Measurements from ENCODE around the gene MAFG. TPM values are rescaled to one million over a fixed set of nuclear protein-coding genes. Genes with fewer than 3 reads are reported as not detected.
A peak's percentile ranks its signal among the peaks of the same experiment; 100 is the strongest.

Gene MAFG
- total and polyA plus RNA-seq, 5 donors = 16.6 to 28.9 (median 25.9) TPM

DNA sequence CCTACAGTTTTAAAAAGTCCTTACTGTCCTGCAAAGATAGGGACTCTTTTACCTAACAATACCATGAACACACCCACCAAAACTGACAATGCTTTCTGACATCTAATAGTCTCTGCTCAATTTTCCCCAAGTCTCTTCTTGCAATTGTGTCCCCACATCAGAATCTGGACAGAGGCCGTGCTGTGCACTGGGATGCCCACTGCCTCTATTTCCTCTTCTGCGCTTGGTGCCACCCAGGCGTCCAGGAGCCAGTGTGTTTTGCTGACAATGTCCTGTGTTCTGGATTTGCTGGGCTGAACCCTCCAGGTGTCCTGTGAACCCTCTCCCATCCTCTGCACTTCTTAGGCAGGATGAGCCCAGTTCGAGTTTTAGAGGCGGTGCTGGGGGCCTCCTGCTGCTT lies 50.0 kb downstream of the MAFG start:
- ATAC-seq (no peak), DNase-seq (no peak)
- WGBS = 95% methylated on average over 5 of the region's 5 CpGs

DNA sequence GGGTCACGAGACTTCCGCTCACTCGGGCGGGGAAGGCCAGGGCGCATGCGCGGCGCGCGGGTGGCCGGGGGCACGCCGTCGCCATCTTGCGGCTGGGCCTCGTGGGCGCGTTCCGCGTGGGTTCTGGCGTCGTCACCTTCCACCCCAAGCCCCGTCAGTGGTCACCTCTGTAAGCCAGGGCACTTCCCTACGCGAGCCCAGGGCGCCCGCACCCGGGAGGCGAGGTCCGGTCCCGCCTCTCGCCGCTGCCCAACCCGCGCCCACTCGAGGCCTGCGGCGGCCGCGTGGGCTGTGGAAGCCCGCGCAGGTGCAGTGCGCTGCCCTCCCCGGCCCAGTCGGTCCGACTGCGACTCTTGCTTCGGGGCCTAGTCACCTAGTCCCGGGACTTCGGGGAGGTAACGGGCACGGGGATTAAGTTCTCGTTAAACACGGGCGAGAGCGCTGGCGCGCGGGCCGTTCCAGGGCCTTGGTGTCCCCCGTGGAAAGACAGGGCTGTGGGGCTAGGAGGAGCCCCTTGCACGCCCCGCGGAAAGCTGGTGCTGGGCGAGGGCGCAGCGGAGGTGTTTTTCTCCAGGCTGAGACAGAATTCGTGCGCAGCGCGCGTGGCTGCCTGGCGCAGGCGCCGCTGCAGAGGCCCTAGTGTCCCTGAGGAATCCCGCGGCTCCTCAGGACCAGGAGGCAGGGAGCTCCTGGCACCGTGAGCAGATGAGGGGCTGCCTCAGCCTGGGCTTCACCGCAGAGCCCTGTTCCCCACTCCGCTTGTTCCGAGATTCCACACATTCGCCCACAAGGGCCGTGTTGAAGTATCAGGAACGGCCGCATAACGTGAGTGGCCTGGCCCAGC lies 55.9 kb downstream of the MAFG start:
- Histone ChIP-seq H3K9me3 (ENCODE audit: control insufficient read depth, low read length) (no peaks in the 10 kb centered on the region), H3K4me3 (ENCODE audit: low read length) (peak overlapping the region; percentile 97), H3K4me1 (ENCODE audit: control insufficient read depth, insufficient read depth, low read length) (no peaks in the 10 kb centered on the region), H3K27ac (ENCODE audit: low read length) (peak overlapping the region; percentile 84), H3K27me3 (ENCODE audit: control insufficient read depth, insufficient read depth) (no peaks in the 10 kb centered on the region)
- intact Hi-C loops (cut with DNase I) = no loop called here
- peak; percentile 97 to 99 (median 99) for DNase-seq
- WGBS = under 1% methylated on average over 86 of the region's 86 CpGs
- peak; percentile 37 to 43 for ATAC-seq

More for the DNA sequence above, 50.0 kb downstream of the MAFG start:
- Histone ChIP-seq H3K27me3 (ENCODE audit: control insufficient read depth, insufficient read depth) (no peaks in the 10 kb centered on the region), H3K27ac (ENCODE audit: low read length) (no peak overlapping the region), H3K9me3 (ENCODE audit: control insufficient read depth, low read length) (no peaks in the 10 kb centered on the region), H3K4me3 (ENCODE audit: low read length) (no peak overlapping the region), H3K4me1 (ENCODE audit: control insufficient read depth, insufficient read depth, low read length) (no peaks in the 10 kb centered on the region)
- intact Hi-C loops (cut with DNase I) = no loop called here

DNA sequence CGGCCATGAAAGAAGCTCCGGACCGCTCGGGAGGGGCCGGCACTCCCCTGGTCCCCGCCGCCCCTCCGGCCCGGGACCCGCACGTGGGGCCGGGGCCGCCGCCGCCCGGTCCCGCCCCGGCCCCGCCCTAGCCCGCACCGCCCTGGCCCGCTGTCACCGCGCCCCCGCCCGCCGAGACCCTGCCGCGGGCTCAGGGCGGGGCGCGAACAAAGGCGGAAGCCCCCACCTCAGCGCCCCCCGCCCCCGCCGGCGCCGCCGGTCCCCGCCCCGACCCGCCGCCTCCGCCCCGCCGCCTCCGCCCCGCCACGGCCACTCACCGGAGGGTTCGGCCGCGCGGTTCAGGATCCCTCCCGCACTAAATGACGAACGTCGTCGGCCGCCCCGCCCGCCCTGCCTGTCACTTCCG lies 56.6 kb downstream of the MAFG start, which contains the start of gene ARHGDIA:
Gene ARHGDIA, minus strand, starts transcription at position 357 of the 406 bp plus-strand sequence. CDS start 1,407 bp downstream, outside the sequence.
- WGBS = 1% methylated on average over 64 of the region's 64 CpGs
- H3K27ac ChIP-seq (ENCODE audit: low read length) = peak within 1 kb of the TSS; percentile 94
- H3K4me3 ChIP-seq (ENCODE audit: low read length) = peak within 1 kb of the TSS; percentile 97
- H3K27me3 ChIP-seq (ENCODE audit: control insufficient read depth, insufficient read depth) = no peaks in the 10 kb centered on the region
- ATAC-seq = peak; percentile 60 to 67
- intact Hi-C loops (cut with DNase I) = no loop called here
- no peaks in the 10 kb centered on the region for H3K4me1 ChIP-seq (ENCODE audit: control insufficient read depth, insufficient read depth, low read length)
- DNase-seq = no peak
- H3K9me3 ChIP-seq (ENCODE audit: control insufficient read depth, low read length) = no peaks in the 10 kb centered on the region

DNA sequence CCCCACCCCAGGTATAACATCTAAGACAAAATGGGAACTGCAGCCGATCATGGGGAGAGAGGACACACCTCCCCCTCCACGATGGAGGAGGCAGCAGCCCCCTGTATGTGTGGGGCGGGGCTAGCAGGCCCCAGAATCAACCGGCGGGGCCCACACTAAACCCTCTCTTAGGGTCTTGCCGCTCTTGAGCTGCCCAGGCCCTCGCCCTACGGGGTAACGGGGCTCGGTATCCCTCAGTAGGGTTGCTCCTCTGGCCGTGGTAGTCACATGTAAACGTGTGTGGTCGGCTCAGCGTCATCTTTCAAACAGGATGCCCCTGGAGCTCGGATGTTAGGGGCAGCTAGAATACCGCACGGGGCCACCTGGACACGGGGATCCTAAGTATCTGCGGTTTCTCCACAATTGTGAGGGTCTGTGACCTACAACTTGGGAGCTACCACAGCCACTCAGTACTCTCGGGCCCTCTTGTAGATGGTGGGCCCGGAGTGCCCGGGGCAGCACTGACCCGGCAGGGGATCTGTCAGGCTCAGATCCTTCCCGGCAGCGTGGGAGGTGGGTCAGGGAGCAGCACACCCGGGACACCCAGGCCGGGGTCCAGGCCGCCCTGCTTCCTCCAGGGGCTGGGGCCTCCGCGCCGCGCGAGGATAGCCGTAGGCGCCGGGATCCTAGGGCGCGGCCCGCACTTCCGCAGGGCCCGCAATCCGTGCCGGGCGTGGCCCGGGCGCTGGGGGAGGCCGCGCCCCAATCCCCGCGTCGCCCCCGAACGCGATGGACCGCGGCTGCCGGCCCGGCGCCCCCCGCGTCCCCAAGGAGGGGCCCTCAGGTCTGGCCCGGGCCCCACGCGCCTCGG lies 57.2 kb downstream of the MAFG start:
- ATAC-seq (peak; percentile 0 to 5), DNase-seq (peak; percentile 62 to 83 (median 81))
- Histone ChIP-seq H3K4me1 (ENCODE audit: control insufficient read depth, insufficient read depth, low read length) (no peaks in the 10 kb centered on the region), H3K27ac (ENCODE audit: low read length) (peak overlapping the region; percentile 94), H3K27me3 (ENCODE audit: control insufficient read depth, insufficient read depth) (no peaks in the 10 kb centered on the region), H3K9me3 (ENCODE audit: control insufficient read depth, low read length) (no peaks in the 10 kb centered on the region), H3K4me3 (ENCODE audit: low read length) (peak overlapping the region; percentile 97)
- WGBS = 2% methylated on average over 65 of the region's 65 CpGs
- intact Hi-C loops (cut with DNase I) = no loop called here

DNA sequence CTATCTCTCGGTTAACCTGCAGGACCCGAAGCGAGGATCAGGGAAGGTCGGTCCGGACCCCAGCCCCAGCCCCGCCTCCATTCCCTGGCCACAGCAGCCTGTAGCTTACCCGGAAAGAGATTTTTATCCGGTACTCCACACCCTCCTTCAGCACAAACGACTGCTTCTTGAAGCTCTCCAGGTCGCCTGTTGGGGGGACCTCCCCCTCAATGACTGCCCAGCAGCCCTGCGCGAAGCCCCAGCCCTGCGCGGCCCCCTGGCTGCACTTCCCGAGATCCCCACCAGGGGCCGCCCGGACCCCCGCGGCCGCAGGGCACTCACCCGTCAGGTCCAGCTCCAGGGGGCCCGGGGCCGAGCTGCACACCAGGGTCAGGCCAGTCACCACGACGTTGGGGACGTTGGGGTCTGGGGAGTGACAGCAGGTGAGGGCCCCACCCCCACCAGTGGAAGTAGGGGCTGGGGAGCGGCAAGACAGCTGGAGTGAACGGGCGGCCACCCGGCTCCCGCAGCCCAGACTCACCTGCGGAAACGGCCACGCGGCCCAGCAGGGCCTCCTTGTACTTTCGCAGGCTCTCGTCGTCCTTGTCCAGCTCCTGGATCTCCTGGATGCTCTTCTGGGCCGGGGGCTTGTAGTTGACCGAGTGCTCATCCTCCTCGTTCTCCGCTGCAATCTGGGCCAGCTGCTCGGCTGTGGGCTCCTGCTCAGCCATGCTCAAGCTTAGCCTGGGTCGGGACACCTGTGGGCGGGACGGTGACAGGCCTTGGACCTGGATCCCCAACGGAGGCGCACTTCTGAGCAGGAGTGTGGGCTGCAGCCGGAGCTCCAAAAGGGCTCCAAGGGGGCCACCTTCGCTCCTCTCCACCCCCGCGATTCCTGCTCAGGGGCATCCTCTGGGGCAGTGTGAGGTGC lies 58.1 kb downstream of the MAFG start:
- intact Hi-C loops (cut with DNase I) = no loop called here
- DNase-seq = peak; percentile 52 to 86 (median 80)

DNA sequence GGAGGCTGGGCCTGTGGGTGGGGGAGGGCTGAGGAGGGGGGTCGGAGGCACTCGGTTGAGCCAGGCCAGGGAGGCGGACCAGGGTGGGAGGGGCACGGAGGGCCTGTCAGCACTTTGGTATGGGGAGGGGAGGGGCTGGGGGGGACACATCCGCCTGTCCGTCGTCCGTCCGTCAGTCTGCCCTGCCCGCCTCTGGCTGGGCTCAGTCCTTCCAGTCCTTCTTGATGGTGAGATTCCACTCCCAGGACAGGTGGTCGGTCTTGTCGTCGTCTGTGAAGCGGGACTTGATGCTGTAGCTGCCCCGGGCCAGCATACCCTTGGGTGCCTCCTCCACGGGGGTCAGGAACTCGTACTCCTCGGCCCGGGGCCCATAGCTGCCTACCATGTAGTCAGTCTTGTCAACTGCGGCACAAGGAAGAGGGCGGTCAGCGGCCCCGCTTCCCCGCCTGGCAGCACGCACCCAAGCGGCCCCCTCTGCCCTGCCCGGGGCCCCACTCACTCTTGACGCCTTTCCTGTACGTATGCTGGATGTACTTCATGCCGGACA lies 58.8 kb downstream of the MAFG start:
- ATAC-seq (peak in 1 of 2 donors; percentile 1), DNase-seq (peak; percentile 63 to 82 (median 71))
- H3K27ac ChIP-seq (ENCODE audit: low read length) = peak overlapping the region; percentile 5
- no peaks in the 10 kb centered on the region for H3K27me3 ChIP-seq (ENCODE audit: control insufficient read depth, insufficient read depth)
- no peaks in the 10 kb centered on the region for H3K4me1 ChIP-seq (ENCODE audit: control insufficient read depth, insufficient read depth, low read length)
- H3K9me3 ChIP-seq (ENCODE audit: control insufficient read depth, low read length) = no peaks in the 10 kb centered on the region
- no peak overlapping the region for H3K4me3 ChIP-seq (ENCODE audit: low read length)
- intact Hi-C loops (cut with DNase I) = no loop called here
- WGBS = 55% methylated on average over 30 of the region's 30 CpGs

More for the DNA sequence above, 58.1 kb downstream of the MAFG start:
- H3K9me3 ChIP-seq (ENCODE audit: control insufficient read depth, low read length) = no peaks in the 10 kb centered on the region
- peak overlapping the region; percentile 5 for H3K27ac ChIP-seq (ENCODE audit: low read length)
- no peaks in the 10 kb centered on the region for H3K27me3 ChIP-seq (ENCODE audit: control insufficient read depth, insufficient read depth)
- peak overlapping the region; percentile 97 for H3K4me3 ChIP-seq (ENCODE audit: low read length)
- no peaks in the 10 kb centered on the region for H3K4me1 ChIP-seq (ENCODE audit: control insufficient read depth, insufficient read depth, low read length)
- ATAC-seq = peak; percentile 1 to 27
- WGBS = 35% methylated on average over 52 of the region's 52 CpGs

Other genes starting within 250 kb of the MAFG start
- gene ARL16, start 243.9 kb downstream of the MAFG start, total RNA-seq = 10 to 100 TPM; 13.2 to 24.4 (median 16.8) TPM
- 20.9 TPM for gene ARL16, start 243.9 kb downstream of the MAFG start, polyA plus RNA-seq
- gene HGS, start 243.7 kb downstream of the MAFG start, total RNA-seq = 10 to 100 TPM; 42.1 to 50.3 (median 47.9) TPM
- 48.6 TPM for gene HGS, start 243.7 kb downstream of the MAFG start, polyA plus RNA-seq
- 100 to 1,000 TPM in 3 of 4 donors, 10 to 100 TPM in 1; 83.3 to 142 (median 112) TPM for gene MRPL12, start 224.4 kb downstream of the MAFG start, total RNA-seq
- 310 TPM for gene MRPL12, start 224.4 kb downstream of the MAFG start, polyA plus RNA-seq
- 10 to 100 TPM in 1 of 4 donors, 1 to 10 TPM in 3; 5.9 to 11.4 (median 9.6) TPM for gene SLC25A10, start 215.5 kb downstream of the MAFG start, total RNA-seq
- 18.6 TPM for gene SLC25A10, start 215.5 kb downstream of the MAFG start, polyA plus RNA-seq
- not detected for gene GCGR, start 123.6 kb downstream of the MAFG start, total RNA-seq
- gene GCGR, start 123.6 kb downstream of the MAFG start, polyA plus RNA-seq = not detected
- 100 to 1,000 TPM in 2 of 4 donors, 10 to 100 TPM in 2; 88.1 to 120 (median 96.5) TPM for gene MCRIP1, start 94.4 kb downstream of the MAFG start, total RNA-seq
- 146 TPM for gene MCRIP1, start 94.4 kb downstream of the MAFG start, polyA plus RNA-seq
- gene PPP1R27, start 92.7 kb downstream of the MAFG start, total RNA-seq = under 1 TPM in 1 of 4 donors, not detected in 3; 0.85 TPM
- gene PPP1R27, start 92.7 kb downstream of the MAFG start, polyA plus RNA-seq = not detected
- 100 to 1,000 TPM; 272 to 375 (median 350) TPM for gene P4HB, start 67.2 kb downstream of the MAFG start, total RNA-seq
- 278 TPM for gene P4HB, start 67.2 kb downstream of the MAFG start, polyA plus RNA-seq
- gene ARHGDIA, start 56.4 kb downstream of the MAFG start, total RNA-seq = 100 to 1,000 TPM; 113 to 217 (median 142) TPM
- 101 TPM for gene ARHGDIA, start 56.4 kb downstream of the MAFG start, polyA plus RNA-seq
- gene ALYREF, start 36.1 kb downstream of the MAFG start, total RNA-seq = 10 to 100 TPM; 32.5 to 46.2 (median 39.1) TPM
- gene ALYREF, start 36.1 kb downstream of the MAFG start, polyA plus RNA-seq = 18.9 TPM
- 100 to 1,000 TPM; 135 to 167 (median 148) TPM for gene ANAPC11, start 36.0 kb downstream of the MAFG start, total RNA-seq
- 338 TPM for gene ANAPC11, start 36.0 kb downstream of the MAFG start, polyA plus RNA-seq
- under 1 TPM; 0.14 to 0.53 (median 0.29) TPM for gene NPB, start 25.5 kb downstream of the MAFG start, total RNA-seq
- 0.32 TPM for gene NPB, start 25.5 kb downstream of the MAFG start, polyA plus RNA-seq
- gene PCYT2, start 16.3 kb downstream of the MAFG start, total RNA-seq = 10 to 100 TPM; 16.7 to 24.8 (median 18.6) TPM
- gene PCYT2, start 16.3 kb downstream of the MAFG start, polyA plus RNA-seq = 28.5 TPM
- gene SIRT7, start 9.6 kb downstream of the MAFG start, total RNA-seq = 10 to 100 TPM in 1 of 4 donors, 1 to 10 TPM in 3; 7.6 to 10.1 (median 8.9) TPM
- 7.3 TPM for gene SIRT7, start 9.6 kb downstream of the MAFG start, polyA plus RNA-seq
- 1 to 10 TPM; 2.7 to 8.5 (median 6.7) TPM for gene PYCR1, start 9.6 kb upstream of the MAFG start, total RNA-seq
- gene PYCR1, start 9.6 kb upstream of the MAFG start, polyA plus RNA-seq = 4.3 TPM
- 1 to 10 TPM in 2 of 4 donors, under 1 TPM in 1, not detected in 1; 0.51 to 1.9 (median 1.4) TPM for gene MYADML2, start 19.5 kb upstream of the MAFG start, total RNA-seq
- gene MYADML2, start 19.5 kb upstream of the MAFG start, polyA plus RNA-seq = 1.2 TPM
- not detected for gene NOTUM, start 33.5 kb upstream of the MAFG start, total RNA-seq
- gene NOTUM, start 33.5 kb upstream of the MAFG start, polyA plus RNA-seq = 0.05 TPM
- gene ASPSCR1, start 49.9 kb upstream of the MAFG start, total RNA-seq = 10 to 100 TPM; 16.6 to 28.9 (median 21.6) TPM
- gene ASPSCR1, start 49.9 kb upstream of the MAFG start, polyA plus RNA-seq = 20.1 TPM
- gene CENPX, start 95.1 kb upstream of the MAFG start, total RNA-seq = 10 to 100 TPM; 20.1 to 28.6 (median 26.0) TPM
- 31.2 TPM for gene CENPX, start 95.1 kb upstream of the MAFG start, polyA plus RNA-seq
- gene LRRC45, start 95.6 kb upstream of the MAFG start, total RNA-seq = 1 to 10 TPM; 3.2 to 6.7 (median 6.0) TPM
- 4.9 TPM for gene LRRC45, start 95.6 kb upstream of the MAFG start, polyA plus RNA-seq
- gene RAC3, start 103.9 kb upstream of the MAFG start, total RNA-seq = 1 to 10 TPM; 1.0 to 2.0 (median 1.5) TPM
- 2.4 TPM for gene RAC3, start 103.9 kb upstream of the MAFG start, polyA plus RNA-seq
- gene DCXR, start 110.0 kb upstream of the MAFG start, total RNA-seq = 100 to 1,000 TPM; 127 to 181 (median 168) TPM
- gene DCXR, start 110.0 kb upstream of the MAFG start, polyA plus RNA-seq = 196 TPM
- gene RFNG, start 124.1 kb upstream of the MAFG start, total RNA-seq = 10 to 100 TPM; 19.0 to 25.1 (median 20.2) TPM
- gene RFNG, start 124.1 kb upstream of the MAFG start, polyA plus RNA-seq = 25.4 TPM
- 10 to 100 TPM; 87.1 to 93.7 (median 90.6) TPM for gene GPS1, start 124.2 kb upstream of the MAFG start, total RNA-seq
- 75.1 TPM for gene GPS1, start 124.2 kb upstream of the MAFG start, polyA plus RNA-seq
- gene DUS1L, start 138.1 kb upstream of the MAFG start, total RNA-seq = 10 to 100 TPM; 51.3 to 63.1 (median 58.4) TPM
- gene DUS1L, start 138.1 kb upstream of the MAFG start, polyA plus RNA-seq = 82.1 TPM
- 10 to 100 TPM; 14.3 to 71.8 (median 23.4) TPM for gene FASN, start 170.5 kb upstream of the MAFG start, total RNA-seq
- gene FASN, start 170.5 kb upstream of the MAFG start, polyA plus RNA-seq = 86.3 TPM

Data from right cardiac atrium (tissue), 5 donors.